HL-60/S4 treated with retinoic acid at 250 ng/mL for 4 days and 3 days (cell line): Measurements from ENCODE around the gene TRERF1.

ENCODE experiments used
- in situ Hi-C: fragments of 300-500 bp; cut with MboI; formaldehyde crosslinking; loops from 2 replicates; pipeline ENCODE4 v1.7.0; 2022; ENCODE audit warnings: low sequenced_read_pairs

Gene TRERF1

DNA sequence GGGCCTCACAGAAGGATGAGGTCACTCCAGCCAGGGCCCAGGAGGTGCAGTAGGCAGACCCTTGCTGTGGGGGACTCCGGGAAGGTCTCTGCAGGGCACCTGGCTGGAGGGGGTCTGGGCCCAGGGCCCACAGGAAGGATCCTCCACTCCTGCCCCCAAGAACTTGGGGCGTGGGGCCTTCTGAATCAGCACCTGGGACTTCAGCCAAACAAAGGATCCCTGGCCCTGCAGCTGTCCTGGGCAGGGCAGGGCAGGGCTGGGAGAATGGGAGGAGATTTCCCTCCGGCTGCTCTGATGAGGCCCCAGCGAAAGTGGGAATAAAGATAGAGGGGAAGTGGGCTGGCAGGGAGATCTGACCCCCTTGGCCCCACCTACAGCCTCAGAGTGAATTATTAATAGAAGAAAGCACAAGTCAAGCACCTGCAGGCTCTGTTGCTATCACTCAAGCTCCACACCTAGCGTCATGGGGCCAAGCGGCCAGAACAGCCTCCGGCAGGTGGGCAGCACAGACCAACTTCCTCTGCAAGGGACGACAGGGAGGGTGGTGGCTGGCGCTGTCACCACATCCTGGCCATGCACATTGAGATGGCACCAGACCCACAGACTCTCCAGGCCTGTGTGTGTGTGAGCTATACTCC, 172.5 kb downstream of the TRERF1 start:
- in situ Hi-C loops = no loop called here

DNA sequence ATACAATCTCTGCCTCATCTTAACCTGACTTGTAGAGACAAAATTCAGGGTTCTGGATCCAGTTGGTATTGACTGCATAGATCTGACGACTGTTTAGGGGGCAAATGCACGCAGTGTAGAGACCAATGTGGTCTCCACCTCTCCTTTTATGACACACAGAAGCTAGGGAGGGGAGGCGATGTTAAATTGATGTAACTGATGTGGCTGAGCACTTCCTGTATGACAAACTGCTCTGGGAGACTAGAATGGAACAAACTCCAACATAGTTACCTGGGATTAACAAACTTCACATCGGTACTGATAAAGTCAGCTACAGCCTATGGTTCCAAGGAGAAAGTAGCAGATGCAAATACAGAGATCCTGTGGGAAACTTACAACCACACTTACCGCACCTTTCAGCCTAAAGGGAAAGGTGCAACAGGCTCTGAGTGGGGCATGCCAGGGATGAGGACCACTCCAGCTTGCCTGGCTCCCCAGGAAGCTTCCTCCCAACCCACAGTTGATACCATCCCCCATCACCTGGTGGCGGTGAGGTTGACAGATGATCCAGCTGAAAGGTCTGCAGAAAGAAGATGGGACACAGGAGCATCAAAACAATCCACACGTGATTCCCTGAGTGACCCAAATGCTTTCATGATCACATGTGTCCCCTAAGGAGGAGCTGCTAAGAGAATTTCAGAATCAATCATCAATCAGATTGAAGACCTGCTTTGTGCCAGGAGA, 173.4 kb downstream of the TRERF1 start:
- in situ Hi-C loops = no loop called here

DNA sequence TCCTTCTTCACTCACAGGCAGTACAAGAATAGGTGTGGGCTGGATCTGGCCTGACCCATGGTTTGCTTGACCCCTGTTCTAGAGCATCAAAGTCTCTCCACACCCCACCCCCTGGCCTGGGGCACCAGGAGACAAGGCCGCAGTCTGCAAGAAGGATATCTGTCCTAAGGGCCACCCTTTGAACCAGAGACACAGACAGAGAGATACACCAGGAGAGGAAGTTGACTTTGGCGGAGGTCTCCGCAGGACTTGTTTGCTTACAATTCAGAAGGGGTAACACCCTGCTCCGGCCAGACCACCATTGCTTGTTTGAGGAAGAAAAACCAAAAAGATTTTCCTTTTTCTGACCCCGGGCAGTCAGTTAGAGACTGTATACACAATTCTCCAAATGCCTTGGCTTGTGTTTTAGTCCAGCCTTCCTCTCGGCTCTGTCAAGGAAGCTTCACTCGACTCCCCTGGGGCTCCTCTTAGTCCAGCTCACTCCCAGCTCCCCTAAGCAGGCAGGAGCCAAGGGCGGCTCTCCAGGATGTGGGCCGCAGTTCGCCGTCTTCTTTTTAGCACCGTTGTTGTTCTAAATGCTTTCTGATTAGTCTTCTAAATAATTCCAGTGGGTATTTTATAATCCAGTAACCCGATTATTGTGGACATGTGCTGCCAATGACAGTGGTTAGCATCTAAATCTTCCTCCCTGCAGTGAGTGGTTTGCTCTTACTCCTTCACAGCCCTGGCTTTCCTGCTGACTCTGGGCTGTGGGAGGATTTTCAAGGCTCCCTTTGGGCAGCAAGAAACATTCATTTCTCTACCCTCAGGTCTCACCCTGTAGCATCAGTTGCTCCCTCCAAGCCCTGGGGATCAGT, 175.5 kb downstream of the TRERF1 start:
- in situ Hi-C loops = no loop called here

DNA sequence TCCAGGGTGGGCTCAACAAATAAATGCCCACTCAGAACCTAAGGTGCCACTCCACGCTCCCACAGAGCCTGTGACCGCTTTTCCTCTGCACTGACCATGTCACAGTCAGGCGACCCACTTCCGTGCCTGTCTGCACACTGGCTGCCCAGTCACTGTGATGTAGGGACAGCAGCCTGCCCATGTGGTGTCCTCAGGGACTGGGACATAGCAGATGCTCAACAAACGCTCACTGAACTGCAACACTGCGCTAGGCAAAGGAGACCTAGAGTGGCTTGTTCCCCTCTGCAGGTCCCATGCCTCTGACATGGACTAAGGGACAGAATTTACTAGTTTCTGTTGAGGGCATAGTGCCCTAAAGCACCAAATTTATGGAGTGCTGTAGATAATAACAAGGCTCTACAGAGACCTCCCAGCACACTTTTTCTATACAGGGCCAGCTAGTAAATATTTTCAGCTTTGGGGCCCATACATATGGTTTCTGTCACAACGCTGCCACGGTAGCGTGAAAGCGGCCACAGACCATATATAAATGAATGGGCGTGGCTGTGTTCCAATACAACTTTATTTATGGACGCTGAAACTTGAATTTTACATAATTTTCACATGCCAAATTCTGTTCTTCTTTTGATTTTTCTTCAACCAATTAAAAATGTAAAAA, 176.2 kb downstream of the TRERF1 start:
- in situ Hi-C loops = no loop called here

DNA sequence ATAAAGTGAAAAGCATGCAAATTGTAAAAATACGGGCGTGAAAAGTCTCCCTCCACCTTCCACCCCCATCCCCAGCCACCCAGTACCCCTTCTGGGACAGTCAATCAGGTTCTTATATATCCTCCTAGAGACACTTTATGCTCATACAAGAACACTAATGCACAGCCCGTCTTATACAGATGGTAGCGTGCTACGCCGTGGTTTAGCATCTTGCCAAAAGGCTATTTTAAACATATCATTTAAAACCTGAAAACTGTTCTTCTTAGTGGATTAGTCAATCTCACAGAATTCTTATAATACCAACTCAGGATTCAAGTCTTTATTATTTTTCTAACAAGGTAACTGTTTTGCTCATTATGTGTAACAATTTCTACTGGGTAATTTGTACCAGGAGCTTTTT, 176.8 kb downstream of the TRERF1 start:
- in situ Hi-C loops = loop anchor here (25.0 kb wide), 1 partner anchor 262 kb away; no protein-coding TSS in a partner anchor

DNA sequence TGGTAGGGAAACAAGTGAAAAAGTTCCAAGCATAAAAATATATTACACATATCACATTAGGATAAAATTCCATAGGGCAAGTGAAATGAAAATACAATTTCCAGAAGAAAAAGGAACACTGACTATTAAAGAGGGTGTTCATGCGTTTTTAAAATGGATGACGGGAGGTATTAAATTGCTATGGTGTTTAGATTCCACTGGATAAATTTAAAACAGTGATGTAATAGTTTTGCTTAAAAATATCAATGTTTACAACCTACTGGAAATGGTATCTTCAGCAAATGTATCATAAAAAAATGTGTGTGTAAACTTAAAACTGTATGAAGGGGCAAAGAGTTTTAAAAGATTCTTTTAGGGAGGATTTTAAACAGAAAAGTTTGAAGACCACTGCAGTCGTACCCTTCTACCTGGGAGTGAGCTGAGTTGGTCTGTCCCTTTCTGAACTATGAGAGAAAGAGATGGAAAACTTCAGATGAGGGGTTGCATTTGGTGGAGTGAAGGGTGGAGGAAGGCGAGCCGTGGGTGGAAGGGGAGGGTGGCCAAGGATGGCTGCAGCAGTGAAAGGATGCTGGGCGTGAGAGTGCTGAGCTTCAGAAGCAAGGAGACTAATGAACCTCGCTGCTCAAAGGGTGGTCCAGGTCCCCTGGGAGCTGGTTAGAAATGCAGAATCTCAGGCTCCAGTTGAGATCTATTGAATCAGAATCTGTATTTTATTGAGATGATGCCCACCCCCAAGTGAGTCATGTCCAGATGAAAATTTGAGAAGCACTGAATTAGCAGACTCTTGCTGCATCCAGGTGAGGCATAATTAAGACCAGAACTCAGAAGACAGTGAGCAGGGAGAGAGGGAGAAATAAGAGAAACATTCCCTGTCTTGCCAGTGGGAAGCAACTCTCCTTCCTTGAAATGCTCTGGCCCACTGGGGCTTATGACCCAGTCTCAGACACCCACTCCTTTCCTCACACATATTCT, 179.6 kb downstream of the TRERF1 start:
- in situ Hi-C loops = loop anchor here (25.0 kb wide), 1 partner anchor 265 kb away; no protein-coding TSS in a partner anchor

DNA sequence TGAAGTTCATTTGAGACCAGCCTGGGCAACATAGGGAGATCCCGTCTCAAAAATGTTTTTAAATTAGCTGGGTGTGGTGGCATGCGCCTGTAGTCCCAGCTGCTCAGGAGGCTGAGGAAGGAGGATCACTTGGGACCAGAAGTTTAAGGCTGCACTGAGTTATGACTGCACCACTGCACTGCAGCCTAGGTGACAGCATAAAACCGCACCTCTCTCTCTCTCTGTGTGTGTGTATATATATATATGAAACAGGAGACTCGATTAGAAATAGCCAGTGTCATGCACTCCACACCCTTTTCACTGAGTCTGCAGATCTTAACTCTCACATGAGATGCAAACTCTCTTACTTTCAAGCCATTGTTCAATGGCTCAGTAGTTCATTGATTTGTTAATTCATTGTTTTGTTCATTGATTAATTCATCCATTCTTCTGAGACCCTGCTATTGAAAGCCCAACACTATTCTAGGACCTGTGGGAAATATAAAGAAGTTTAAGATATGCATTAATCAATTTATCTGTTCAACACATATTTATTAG, 181.7 kb downstream of the TRERF1 start:
- in situ Hi-C loops = loop anchor here (25.0 kb wide), 1 partner anchor 267 kb away; no protein-coding TSS in a partner anchor

DNA sequence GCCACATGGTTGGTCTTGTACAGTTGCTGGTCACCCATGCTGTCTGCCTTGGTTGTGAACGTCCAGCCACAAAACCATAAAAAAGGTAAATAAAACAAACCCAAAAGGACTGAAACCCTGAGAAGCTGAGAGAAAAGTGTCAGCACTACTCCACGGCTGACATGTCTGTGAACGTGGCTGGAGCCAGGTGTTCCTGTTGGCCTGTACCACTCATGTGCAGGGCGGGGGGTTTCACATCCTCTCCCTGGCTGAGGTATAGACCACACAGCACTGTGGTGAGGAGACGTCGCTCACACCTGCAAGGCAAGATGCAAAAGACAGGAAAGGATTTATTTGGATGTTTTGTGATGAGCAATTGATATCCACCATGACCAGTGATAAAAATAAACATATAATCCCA, 182.2 kb downstream of the TRERF1 start:
- in situ Hi-C loops = loop anchor here (25.0 kb wide), 1 partner anchor 268 kb away; no protein-coding TSS in a partner anchor

DNA sequence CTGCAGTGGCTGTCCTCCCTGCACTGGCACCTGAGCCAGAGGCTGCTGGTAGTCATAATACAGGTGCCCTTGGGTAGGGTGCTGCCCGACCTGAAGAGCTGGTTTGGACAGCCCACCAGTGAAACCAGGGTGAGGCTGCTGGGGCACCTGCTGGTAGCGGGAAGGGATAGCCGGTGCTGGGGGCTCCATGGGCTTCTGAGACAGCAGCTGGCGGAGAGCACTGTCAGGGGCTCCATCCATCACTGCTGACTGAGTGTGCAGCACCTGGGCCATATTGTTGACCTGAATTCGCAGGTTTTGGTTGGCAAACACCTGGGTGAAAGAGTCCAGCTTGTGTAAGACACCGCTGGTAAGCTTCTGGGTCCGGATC, 182.9 kb downstream of the TRERF1 start:
- in situ Hi-C loops = loop anchor here (25.0 kb wide), 1 partner anchor 268 kb away; no protein-coding TSS in a partner anchor

DNA sequence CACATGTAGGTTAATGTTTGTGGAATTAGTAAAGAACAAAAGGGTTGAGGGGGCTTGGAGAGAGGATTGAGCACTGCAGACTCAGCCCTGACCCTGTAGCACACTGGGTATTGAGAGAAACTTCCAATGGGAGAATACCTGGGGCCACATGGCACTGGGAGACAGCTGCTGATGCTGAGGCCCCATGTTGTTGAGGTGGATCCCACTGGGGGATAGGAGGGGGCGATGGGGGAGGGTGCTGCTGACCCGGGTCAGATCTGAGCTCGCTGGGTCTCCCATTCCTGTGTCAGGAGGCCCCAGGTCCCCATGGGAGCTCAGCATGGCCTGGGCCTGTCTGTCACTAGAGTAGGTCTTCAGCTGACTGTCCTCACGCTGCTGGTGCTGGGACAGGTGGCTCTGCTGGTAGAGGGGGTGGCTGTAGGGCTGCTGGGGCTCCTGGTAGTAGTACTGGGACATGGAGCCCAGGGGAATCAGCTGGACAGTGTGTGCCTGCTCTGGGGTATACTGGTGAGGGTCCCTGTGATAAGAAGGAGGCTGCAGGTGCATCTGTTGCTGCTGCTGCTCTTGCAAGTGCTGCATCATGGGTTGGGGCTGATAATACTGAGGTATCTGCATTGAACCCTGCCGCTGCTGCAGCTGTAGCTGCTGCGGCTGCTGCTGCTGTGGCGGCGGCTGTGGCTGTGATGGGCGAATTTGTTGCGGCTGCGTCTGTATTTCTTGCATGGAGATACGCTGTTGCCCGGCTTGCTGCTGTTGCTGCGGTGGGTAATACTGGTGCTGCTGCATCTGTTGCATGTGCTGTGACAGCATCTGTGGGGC, 183.5 kb downstream of the TRERF1 start:
- in situ Hi-C loops = loop anchor here (25.0 kb wide), 1 partner anchor 269 kb away; no protein-coding TSS in a partner anchor

DNA sequence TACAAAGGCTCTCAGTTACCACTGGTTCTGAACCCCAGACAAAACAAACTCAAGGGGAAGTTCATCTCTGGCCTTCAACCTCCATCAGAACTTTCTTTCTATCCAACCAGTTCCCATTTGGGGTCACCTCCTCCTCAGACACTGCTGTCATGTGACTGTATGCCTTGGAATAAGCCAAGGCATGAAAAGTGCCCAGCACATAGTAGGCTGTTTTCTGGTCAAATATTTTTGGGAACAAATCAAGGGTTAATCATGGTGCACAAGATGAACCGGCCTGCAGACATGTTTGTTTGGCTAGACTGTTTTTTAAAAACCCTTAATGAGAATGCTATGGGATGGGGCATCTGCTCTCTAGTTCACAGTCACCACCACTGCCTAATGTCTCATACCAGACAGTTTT, 185.2 kb downstream of the TRERF1 start:
- in situ Hi-C loops = loop anchor here (25.0 kb wide), 1 partner anchor 271 kb away; no protein-coding TSS in a partner anchor

DNA sequence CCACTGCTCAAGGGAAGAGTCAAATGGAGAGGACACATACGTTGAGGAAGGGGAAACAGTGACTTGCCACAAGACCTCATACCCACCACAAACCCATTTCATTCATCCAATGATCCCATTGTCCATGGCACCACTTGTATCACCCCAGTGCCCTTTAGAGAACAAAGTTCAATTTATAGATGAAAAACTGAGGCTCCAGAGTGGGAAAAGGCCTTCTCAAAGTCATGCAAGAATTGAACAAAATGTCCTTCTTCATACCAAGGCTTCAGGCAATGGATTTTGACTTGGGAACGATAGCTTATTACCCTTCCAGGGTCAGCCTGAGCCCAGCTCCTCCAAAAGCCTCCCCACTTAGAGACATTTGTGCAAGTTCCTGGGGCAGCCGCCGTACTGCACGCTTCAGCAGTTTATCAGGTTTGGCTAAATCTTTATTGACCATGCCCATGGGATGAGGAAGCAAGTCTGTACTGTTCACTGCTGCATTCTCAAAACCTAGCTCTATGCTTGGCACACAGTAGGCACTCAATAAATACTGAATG, 186.8 kb downstream of the TRERF1 start:
- in situ Hi-C loops = loop anchor here (25.0 kb wide), 1 partner anchor 272 kb away; no protein-coding TSS in a partner anchor

DNA sequence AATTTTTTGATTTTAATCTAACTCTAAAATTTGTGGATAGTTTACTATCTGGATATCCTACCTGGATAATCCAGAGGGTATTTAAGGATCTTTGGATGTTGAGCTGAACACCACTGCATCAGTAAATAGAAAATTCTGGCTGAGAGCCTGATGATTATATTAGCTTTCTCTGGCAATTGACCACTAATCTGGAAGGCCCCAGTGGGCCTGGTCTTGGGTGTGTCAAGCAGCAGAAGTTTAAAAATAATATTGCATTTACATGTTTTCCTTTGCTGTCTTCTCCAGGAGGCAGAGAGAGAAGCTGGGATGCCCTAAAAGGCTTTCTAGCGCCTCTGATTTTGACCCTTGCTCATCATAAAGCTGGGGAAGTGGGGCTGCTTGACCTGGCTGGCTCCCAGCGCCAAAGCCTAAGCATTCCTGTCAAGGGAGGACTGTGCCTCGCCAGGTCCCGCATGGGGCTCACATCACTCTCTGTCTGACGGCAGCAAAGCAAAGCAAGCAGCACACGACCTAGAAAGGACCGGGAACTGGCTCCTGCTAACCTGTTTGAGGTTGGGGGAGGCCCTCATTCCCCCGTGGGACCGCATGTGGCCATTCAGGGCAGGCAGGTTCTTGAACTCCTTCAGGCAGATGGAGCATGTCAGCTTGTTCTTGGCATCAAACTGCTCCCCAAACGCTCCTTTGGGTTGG, 187.4 kb downstream of the TRERF1 start:
- in situ Hi-C loops = loop anchor here (25.0 kb wide), 1 partner anchor 273 kb away; no protein-coding TSS in a partner anchor

DNA sequence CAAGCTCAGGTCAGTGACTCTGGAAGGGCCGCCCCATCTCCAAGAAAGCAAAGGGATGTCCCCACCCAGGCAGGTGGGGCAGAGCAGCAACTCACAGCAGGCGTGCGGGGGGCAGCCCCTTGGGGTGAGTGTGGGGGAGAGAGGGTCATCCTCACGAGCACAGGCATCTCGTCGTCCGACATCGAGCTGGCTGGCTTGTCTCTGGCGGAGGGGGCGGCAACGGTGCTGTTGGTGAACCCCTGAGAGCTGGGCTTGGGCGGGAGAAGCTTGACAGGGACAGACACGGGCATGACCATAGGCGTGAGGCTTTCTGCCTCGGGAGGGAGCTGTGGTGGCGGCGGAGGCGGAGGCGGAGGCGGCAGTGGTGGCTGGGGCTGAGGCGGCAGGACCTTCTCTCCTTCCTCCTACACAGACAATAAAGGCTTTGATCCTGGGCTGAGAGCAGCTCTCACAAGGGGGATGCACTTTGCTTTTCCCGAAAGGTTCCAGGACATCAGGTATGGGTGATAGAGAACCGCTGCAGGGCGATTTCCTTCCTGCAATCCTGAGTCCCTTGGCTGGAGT, 188.5 kb downstream of the TRERF1 start:
- in situ Hi-C loops = loop anchor here (25.0 kb wide), 1 partner anchor 274 kb away; no protein-coding TSS in a partner anchor

DNA sequence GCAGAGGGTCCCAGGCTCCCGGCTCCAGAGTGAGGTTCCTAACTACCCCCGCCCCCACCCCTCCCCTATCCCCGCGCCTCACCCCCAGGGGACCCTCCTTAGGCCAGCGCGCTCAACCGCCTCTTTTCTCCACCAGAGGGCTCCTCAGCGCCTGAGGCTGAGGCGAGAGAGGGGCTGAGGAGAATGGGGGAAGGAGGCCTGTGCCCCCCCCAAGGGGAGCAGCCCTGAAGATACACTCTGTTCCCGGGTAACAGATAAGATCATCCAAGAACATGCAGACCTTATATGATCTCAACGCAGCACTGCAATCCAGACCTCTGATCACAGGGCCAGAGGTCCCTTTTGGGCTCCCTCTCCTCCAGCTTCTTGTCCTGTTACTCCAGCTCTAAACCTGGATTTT, 190.8 kb downstream of the TRERF1 start:
- in situ Hi-C loops = loop anchor here (25.0 kb wide), 1 partner anchor 276 kb away; no protein-coding TSS in a partner anchor

DNA sequence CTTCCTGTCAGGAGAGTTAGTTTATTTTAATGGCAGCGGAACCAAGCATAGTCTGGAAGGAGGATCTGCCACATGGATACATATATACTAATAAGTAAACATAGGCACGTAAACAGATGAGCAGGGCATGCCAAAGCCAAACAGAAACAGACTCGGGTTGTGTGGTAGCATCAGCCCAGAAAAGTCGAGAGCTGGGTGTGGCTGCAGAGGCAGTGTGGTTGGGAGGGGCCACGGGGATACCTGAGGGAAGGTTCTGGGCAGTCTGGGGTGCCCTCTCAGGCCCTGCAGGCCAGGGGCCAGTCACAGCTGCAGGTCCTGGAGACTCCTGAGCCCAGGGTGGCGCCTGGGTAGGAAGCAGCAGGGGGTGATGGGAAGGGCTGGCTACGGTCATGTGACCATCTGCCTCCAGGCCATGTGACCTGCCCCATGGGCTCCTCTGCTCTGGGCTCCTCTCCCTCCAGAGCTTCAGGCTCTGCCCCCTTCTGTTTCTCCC, 191.3 kb downstream of the TRERF1 start:
- in situ Hi-C loops = loop anchor here (25.0 kb wide), 1 partner anchor 277 kb away; no protein-coding TSS in a partner anchor
